ENCODE measurements around the gene IFNG.

The IFNG gene

DNA sequence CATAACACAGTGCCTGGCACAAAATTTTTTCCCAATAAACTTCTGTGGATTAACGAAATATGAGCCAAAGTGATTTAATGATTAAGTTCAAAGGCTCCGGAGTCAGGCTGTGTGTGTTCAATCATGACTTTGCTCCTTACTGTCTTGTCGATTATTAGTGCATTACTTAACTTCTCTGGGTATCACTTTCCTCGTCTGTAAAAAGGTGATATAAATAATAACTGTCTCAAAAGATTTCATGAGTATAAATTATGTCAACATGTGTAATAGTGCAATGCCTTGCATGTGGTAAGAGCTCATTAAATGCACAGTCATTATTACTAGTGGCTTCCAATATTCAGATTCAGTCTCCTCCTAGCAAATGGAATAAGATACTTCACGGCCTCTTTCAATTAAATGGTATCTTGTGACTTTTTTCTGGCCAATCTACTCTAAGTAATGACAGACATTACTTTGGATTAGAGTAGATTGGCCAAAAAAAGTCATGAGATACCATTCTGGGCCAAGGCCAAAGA lies 6.8 kb upstream of the IFNG start:
- no peak for DNase-seq

DNA sequence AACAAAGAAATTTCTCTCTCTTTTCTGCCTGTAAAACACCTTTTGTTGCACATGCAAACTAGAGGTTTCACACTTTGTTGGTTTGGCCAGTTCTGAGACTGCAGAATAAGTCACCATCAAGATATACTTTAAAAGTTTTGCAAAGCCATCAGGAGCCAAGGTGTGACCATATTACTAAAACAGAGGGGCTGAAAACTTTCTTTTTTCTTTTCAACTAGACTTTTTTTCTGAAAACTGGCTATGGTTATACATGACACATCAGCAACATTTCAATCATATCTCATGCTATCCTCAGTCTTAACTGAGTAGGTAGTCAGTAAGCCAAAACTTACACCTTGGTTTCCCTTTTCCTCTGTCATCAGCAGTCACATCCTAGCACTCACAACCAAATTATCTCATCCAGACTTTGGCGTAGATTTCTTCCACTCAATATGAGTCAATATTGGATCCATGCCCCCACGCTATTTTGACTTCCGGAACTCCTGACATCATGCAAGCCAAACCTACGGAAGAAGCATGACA lies 4.1 kb upstream of the IFNG start:
- peak in 1 of 2 experiments; percentile 35 for DNase-seq

DNA sequence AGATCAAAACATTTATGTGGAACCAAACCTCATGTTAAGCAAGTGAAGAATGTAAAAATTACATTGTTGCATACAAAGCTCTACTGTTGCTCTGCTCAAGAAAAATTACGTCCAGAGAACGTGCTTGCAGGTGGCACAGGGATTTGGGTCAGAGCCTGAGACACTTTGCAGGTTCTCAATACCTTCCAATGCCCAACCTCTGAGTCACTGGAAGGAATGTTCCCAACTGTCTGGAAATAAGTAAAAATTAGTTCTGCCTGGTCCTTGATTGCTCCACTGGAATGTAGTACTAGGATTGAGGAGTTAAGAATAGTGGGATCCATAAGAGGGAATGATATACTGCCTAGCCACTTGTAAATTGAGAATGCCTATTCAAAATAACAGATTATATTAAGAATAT lies 2.8 kb upstream of the IFNG start:
- no peak for DNase-seq

DNA sequence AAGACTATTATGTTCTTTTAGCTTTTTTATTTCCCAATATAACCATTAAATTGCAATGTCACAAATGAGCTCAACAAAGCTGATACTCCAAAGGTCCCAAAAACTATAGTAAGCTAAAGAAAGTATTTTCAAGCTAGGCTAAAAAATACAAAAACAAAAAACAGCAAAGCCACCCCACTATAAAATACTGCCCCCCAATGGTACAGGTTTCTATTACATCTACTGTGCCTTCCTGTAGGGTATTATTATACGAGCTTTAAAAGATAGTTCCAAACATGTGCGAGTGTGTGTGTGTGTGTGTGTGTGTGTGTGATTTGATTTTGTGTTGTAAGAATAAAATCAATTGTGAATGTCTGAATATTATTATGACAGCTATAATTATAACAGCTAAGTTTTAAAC lies 1.1 kb downstream of the IFNG start:
- DNase-seq = no peak

DNA sequence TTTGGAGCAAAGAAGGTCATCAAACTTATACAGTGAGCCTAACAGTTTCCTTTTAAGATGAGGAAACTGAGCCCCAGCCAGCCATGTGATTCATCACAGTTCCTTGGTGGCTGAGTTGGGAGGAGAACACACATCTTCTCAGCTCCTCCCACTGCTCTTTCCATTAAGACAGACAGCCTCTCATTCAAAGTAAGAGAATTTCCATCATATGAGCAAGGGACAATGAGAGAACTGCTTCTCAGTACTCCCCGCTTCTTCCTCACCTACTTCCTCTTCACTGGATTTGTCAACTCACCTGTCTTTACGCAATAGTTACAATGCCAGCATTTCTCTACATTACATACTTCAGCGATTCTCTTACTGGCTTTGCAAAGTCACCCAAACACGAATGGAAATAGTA lies 2.2 kb downstream of the IFNG start:
- peak; percentile 35 to 45 for DNase-seq

DNA sequence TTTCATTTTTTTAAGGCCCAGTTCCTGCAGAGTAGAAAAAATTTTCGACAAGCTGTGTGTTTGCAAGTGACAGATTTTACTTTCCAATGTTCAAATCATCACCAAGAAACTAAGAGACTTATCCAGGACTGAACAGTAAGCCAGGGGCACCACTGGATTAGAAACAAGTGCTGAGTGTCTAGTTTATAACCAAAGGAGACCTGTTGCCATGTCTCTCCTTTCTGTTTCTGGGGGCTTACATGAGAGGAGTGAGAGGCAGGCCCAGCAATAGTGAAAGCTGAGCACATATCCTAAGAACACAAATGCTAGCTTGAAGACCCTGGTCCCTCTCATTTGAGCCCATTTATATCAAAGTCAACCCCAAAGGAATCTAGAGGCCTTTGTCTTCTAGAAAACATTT lies 2.9 kb downstream of the IFNG start:
- DNase-seq = no peak

DNA sequence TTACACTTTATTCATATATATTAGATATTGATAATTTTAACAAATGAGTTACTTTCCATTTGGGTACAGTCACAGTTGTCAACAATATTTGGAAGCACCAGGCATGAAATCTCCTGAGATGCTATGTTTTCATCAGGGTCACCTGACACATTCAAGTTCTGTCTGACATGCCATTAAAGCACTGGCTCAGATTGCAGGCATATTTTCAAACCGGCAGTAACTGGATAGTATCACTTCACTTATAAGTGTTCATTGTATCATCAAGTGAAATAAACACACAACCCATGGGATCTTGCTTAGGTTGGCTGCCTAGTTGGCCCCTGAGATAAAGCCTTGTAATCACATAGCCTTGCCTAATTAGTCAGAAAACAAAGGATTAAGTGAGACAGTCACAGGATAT lies 4.8 kb downstream of the IFNG start:
- DNase-seq = no peak

DNA sequence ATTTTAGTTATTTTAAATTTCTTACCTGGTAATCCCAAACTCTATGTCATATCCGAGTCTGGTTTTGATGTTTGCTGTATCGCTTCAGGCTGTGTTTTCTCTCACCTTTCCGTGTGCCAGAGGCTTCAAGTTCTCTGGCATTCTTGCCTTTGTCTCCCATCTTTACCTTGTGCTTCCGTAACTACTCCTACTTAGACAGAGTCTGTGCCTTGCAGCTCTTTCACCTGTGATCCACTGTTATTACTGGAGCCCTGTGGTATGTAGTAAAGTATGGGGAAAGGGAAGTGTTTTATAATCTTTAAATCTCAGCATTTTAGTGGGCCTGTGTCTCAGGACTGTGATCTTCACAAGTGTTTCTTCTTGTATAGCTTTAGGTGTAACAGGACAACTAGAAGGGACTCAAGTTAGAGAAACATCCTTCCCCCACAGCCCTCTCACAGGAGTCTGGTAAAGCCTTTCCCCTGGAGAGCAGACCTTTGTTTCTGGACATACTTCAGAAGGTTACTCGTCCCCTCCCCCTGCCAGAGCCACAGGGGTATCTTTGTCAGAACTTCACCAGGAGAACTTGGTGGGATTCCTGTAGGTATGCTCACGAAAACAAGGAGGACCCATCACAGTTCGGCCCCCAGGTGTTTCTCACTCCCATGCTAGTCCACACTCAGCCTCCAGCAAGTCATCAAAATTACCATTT lies 11.1 kb downstream of the IFNG start:
- no peak for DNase-seq

DNA sequence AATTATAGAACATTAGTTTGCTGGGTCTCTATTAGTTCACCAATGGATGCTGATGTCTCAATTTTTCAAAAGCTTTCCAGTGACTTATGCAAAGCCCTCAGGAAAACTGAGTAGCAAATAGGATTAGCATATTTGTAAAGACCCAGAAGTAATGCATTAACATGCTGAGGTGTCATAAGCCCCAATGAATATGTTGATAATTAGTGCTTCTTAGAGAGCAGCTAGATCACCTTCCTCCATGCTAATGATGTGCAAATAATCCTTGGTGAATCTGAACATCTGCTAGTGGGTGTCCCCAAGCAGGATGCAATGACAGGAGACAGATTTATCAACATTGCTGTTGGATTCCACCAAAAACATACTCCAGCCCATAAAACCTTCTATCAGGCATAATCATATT lies 19.0 kb downstream of the IFNG start:
- no peak for DNase-seq

DNA sequence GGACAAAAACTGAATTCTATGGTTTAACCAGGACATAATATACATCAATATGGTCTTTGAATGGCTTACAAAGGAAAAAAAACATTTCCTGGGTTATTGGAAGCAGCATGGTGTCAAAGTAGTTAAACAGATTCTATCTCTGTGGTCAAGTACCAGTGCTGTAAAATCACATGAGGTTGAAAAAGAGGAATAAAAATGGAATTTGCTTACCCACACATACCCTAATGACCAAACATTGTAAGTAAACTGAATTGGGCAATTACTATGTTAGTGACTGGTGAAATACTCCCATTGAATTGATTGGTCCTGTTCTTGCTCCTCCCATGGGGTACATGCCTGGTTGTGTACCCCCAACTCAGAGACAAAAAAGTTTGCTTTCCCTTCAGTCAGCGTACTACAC lies 19.6 kb downstream of the IFNG start:
- no peak for DNase-seq

DNA sequence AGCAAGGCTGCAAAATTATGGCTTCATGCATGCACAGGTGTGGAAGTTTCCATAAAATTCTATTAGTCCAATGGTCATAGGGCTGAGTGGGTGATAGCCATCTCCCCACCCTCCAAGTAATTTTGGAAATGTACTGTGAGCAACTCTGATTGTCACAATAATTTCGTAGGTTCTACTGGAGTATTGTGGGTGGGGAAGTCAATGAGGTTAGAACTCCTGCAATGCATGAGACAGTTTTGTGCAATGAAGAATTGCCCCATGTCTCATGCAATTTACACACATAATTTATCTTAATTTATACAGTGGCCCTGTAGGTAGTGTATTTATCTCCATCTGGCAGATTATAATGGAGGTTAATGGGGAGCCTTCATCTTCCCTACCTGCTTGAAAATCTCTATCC lies 20.5 kb downstream of the IFNG start:
- no peak for DNase-seq

DNA sequence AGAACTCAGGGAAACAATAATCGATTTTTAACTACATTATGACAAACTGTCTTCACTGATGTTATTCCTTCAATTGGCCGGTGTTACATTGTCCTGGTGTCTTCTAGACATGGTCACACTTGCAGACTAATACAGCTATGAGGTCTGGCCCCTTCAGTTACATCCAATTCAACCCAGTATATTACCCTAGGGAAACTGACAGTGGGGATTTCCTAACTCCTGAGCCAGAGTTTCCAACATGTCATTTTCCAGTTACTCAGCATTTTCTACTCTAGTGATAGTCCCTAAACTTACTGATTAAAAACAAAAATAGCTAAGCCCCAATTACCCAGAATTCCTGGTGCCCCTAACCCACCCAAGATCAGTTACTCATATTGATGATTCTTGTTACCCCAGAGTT lies 21.1 kb downstream of the IFNG start:
- no peak for DNase-seq

DNA sequence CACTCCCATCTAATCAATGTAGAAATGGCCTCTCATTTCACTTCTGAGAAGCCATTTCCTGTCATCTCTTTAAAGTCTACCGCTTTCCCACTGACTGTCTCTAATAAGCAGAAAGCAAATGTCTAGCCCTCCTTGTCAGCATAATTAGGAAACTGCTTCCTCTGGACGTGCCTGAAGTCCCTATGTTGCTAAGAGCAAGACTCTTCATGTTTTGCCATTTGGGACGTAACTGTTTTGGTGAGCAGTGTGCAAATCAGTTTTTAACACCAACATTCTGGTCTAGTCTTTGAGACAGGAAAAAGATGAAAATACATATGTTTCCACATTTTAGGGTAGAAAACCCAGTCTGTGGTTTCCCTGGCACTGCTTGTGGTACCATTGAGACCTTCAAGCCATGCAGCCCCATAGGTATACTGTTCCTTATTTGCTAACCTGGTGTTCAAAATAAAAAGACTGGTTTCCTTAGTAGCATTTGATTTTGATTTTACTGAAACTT lies 22.2 kb downstream of the IFNG start:
- DNase-seq = peak in 1 of 2 experiments; percentile 31

DNA sequence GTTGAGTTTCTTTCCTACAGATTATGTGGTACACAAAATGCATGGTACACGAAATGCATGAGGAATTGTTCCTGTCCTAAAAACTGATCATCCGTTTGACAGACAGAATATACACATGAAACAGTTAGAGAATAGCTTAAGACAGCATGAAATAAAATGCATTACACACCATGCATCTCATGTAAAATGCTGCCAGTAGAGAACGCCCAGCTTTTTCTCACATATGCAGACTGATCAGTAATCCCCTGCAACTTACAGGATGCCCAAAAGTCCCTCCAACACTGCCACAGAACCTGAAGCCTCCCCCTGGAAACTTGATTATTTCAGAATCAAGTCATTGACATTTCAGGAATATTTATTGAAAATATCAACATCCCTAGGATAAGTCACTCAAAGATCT lies 24.0 kb downstream of the IFNG start:
- DNase-seq = no peak

DNA sequence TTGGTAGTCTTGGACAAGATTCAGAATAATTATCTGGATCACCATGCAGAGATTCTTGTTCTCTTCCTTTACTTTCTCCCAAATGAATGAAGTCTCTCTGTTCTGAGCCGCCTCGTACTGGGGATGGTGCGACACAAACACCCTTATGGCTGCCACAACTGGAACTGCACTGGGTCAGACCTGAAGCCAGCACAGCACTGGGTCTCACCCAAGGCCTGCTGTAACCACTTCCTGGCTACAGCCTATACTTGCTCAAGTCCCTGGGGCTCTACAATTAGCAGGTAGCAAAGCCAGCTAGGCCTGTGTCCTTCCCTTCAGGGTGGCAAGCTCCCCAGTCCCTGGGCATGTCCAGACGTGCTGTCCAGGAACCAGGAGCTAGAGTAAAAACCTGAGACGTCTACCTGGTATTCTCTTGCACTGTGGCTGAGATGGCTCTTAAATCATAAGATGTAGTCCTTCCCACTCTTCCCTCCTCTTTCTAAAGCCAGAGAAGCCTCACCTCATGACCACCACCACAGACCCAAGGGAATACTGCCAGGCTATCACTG lies 27.6 kb downstream of the IFNG start:
- no peak for DNase-seq

DNA sequence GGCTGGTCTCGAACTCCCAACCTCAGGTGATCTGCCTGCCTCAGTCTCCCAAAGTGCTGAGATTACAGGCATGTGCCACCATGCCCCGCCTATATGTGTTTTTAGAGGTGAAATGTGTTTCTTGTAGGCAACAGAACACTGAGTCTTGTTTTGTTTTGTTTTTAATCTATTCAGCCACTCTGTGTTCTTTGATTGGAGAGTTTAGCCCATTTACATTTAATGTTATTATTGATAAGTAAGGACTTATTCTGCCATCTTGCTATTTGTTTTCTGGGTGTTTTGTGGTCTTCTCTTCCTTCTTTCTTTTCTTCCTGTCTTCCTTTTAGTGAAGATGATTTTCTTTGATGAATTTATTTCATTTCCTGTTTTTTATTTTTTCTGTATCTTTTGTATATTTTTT lies 29.6 kb downstream of the IFNG start:
- no peak for DNase-seq

DNA sequence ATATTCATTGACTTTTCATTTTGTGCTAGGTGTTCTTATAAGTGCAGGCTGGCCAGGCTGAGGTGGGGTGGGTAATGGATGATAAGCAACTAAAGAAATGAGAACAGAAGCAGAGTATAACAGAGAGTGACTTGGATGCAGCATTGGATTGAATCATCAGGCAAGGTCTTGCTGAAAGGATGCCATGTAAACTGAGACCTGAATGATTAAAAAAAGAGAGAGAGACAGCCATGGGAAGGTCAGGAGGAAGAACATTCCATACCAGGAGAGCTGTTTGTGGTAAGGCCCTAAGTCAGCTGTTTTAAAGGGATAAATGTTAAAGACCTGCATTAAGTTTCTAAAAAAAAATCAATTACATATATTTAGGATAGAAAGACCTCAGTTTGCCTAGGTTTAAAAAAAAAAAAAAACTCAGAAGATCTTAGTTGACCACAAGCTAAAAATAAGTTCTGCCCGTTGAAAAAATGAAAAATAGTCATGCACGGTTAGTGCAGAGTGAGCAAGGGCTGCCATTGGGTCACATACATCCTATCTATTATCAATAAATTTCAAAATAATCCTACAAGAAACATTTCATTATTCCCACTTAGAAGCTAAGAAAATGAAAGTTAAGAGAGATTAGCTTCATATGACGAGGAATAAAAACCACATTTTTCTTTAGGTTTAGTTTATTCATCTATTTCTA lies 37.2 kb downstream of the IFNG start:
- DNase-seq = no peak

DNA sequence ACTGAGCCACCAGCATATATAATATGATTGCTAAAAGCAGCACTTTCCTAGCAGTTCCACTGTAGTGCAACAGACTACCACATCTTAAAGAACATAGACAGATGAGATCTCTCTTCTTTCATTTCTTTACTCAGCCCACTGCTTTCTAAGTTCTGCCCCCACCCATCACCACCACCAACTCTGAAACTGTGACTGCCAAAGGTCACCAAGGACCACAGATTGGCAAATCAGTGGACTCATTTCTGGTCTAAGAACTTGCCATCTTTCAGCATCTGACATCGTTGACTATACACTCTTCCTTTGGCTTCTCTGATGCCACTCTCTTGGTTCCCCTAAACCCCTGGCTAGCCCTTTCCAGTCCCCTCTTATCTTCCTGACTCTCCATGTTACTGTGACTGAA lies 38.4 kb downstream of the IFNG start:
- DNase-seq = peak; percentile 41 to 68

DNA sequence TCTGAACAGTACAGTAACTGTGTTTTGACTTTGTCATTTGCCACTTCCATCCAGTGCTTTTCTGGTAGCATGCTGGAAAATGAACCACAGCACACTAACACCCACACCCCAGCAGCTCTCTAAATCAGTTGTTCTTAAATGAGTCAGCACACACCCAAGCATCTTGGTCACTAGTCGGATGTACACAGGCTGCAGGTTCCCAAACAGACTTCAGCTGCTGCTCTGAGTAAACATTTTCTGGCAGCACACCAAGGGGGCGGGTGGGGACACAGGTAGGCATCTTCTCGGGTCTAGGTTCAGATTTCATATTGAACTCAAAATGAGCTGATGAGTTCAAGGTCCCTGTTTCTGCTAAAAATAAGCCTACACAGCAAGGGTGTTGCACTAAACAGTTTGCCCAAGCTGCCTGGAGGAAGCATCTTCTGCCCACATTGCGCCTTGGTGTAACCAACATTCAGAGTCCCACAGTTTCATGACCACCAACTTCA lies 39.8 kb downstream of the IFNG start:
- peak; percentile 74 to 80 for DNase-seq

DNA sequence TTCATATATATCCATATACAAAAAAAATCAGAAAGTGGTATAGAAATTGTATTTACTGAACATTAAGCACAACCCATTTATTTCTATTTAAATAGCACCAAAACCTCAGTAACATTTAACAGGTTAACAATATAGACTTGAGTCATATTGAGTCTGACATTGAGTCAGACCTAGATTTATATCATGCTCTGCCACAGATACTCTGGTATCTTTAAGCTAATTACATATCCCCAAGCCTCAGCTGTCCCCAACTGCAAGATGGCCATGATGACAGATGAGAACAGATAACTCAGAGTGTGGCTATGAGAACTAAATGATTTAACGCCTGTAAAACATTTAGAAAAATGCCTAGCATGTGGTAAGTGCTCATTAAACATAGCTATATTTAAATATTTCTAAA lies 40.3 kb downstream of the IFNG start:
- no peak for DNase-seq

DNA sequence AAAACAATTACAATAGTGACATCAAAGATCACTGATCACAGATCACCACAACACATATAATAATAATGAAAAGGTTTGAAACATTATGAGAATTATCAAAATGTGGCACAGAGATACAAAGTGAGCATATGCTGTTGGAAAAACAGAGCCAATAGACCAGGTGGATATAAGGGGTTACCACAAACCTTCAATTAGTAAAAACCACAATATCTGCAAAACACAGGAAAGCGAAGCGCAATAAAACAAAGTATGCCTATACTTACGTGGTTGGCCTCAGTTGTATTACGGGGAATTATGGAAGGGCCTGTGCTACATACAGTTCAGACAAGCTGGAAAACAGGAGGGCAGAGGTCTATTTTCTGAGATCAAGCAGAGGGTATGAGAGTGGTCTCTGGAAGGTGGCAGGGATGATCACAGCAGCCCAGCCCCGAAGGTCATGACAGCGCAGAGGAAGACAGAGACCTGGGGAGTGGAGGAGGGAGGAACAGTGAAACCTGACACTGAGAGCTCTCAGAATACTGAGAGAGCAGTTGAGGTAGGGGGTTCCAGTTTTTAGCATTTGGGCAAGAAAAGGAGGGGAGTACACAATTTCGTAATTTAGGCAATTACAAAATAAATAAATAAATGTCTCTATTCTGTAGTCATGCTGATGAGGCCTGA lies 41.3 kb downstream of the IFNG start:
- DNase-seq = no peak

DNA sequence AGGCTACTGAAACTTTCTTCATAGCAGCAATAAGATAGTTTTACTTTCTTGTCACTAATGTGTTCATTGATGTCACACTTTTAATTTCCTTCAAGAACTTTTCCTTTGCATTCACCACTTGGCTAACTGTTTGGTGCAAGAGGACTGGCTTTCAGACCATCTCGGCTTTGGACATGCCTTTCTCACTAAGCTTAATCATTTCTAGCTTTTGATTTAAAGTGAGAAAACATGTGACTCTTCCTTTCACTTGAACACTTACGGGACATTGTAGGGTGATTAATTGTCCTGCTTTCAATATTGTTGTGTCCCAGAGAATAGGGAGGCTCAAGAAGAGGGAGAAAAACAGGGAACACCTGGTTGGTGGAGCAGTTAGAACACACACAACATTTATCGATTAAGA lies 41.9 kb downstream of the IFNG start:
- DNase-seq = no peak

DNA sequence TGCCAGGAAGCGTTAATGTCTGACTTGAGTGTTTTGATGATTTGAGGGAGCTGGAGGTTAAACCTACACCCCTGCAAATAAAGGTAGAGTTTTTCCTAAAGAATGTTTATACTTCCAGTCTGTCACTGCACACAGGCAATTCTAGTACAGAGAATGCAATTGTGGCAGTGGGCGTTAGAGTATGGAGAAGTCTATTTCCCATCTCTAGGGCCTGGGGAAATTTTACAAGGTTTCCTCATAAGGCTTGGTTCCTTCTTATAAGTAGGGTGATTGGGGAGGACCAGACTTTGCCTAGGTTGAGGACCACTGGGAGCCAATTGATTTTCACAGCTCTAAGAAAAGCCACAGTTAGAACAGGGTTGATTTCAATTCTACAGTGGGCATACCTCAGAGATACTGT lies 44.3 kb downstream of the IFNG start:
- no peak for DNase-seq
